HFF-Myc (cell line): ENCODE data around the gene STK32C.
"Not testable (repeated sequence)": the region's sequence is repeated elsewhere in the genome, so short reads cannot be mapped to it uniquely, and the experiment has no call there.

Experiments
- DNase-seq: peaks from one replicate; pipeline ENCODE4 v3.0.0-alpha.2; 2011; ENCODE audit warnings: low read depth; ENCODE audit errors: extremely low read depth
- H3K4me3 ChIP-seq: replicated peaks from 2 replicates; pipeline ENCODE4 v1.5.1; 2011; ENCODE audit warnings: low read depth, mild to moderate bottlenecking, control low read depth, low read length
- CTCF ChIP-seq: IDR thresholded peaks from 2 replicates; pipeline ENCODE4 v1.5.1; 2012; ENCODE audit warnings: mild to moderate bottlenecking, low read depth, low read length, control low read depth; ENCODE audit errors: missing control alignments

STK32C gene

GRCh38 chr10:132223156-132223590 is 84.6 kb downstream of the STK32C start:
- DNase-seq: peak; percentile 67
- no peak overlapping the region for H3K4me3 ChIP-seq
- peak; percentile 98 for TF ChIP-seq CTCF

- no peak overlapping the region for H3K4me3 ChIP-seq
- DNase-seq: no peak
- no peak for TF ChIP-seq CTCF
Measured at GRCh38 chr10:132222726-132223125, 85.0 kb downstream of the STK32C start.

- not testable (repeated sequence) for DNase-seq, H3K4me3 ChIP-seq
Measured at GRCh38 chr10:132220996-132221395, 86.8 kb downstream of the STK32C start.

GRCh38 chr10:132220061-132220460 is 87.7 kb downstream of the STK32C start:
- DNase-seq: no peak

GRCh38 chr10:132219486-132219885 is 88.3 kb downstream of the STK32C start:
- TF ChIP-seq CTCF: peak; percentile 17
- H3K4me3 ChIP-seq: no peak overlapping the region
- no peak for DNase-seq

More at GRCh38 chr10:132220061-132220460, 87.7 kb downstream of the STK32C start:
- TF ChIP-seq CTCF: no peak
- no peak overlapping the region for H3K4me3 ChIP-seq

- DNase-seq: not testable (repeated sequence)
Measured at GRCh38 chr10:132216441-132216840, 91.3 kb downstream of the STK32C start.

GRCh38 chr10:132213917-132214316 is 93.8 kb downstream of the STK32C start:
- H3K4me3 ChIP-seq: no peak overlapping the region
- no peak for DNase-seq
- no peak for TF ChIP-seq CTCF

More at GRCh38 chr10:132216441-132216840, 91.3 kb downstream of the STK32C start:
- not testable (repeated sequence) for H3K4me3 ChIP-seq

GRCh38 chr10:132212816-132213215 is 94.9 kb downstream of the STK32C start:
- H3K4me3 ChIP-seq: no peak overlapping the region
- TF ChIP-seq CTCF: no peak
- DNase-seq: no peak
